ENCODE measurements around the gene FCRL5. TPM values are rescaled to one million over a fixed set of nuclear protein-coding genes. Genes with fewer than 3 reads are reported as not detected.

FCRL5 gene
- total RNA-seq, 1 experiment from 2014 or later = not detected

- ChIA-PET POLR2A (ENCODE audit: low non-redundant PET) (no interaction called here), CTCF (no interaction called here)
- Histone ChIP-seq H3K9me3 (ENCODE audit: low read depth, low read length, poor library complexity, severe bottlenecking) (no peaks in the 10 kb centered on the region), H3K27me3 (replicated peaks; ENCODE audit: insufficient read depth, low read depth, low read length, poor library complexity) (peaks cover 16% of the 10 kb centered on the region), H3K4me3 (ENCODE audit: low read depth, low read length, poor library complexity, severe bottlenecking) (no peak overlapping the region), H3K4me1 (ENCODE audit: insufficient read depth, low read length, poor library complexity, severe bottlenecking) (no peaks in the 10 kb centered on the region), H3K27ac (ENCODE audit: low read depth, low read length, poor library complexity, severe bottlenecking) (no peak overlapping the region), H3K36me3 (ENCODE audit: insufficient read depth, low read length, poor library complexity, severe bottlenecking) (no peaks in the 10 kb centered on the region)
- TF ChIP-seq, protein P1, sequence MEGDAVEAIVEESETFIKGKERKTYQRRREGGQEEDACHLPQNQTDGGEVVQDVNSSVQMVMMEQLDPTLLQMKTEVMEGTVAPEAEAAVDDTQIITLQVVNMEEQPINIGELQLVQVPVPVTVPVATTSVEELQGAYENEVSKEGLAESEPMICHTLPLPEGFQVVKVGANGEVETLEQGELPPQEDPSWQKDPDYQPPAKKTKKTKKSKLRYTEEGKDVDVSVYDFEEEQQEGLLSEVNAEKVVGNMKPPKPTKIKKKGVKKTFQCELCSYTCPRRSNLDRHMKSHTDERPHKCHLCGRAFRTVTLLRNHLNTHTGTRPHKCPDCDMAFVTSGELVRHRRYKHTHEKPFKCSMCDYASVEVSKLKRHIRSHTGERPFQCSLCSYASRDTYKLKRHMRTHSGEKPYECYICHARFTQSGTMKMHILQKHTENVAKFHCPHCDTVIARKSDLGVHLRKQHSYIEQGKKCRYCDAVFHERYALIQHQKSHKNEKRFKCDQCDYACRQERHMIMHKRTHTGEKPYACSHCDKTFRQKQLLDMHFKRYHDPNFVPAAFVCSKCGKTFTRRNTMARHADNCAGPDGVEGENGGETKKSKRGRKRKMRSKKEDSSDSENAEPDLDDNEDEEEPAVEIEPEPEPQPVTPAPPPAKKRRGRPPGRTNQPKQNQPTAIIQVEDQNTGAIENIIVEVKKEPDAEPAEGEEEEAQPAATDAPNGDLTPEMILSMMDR (conservative IDR thresholded peaks at IDR 0.05; ENCODE audit: low read depth, low read length) = no peak
- no peak for TF ChIP-seq EZH2 (IDR thresholded peaks at IDR 0.05; ENCODE audit: borderline replicate concordance, low read depth, low read length, poor library complexity, severe bottlenecking)
- BruUV-seq (replicated peaks) = no TSS peak
- DNase-seq (ENCODE audit: low spot score) = no peak
- intact Hi-C loops (cut with micrococcal nuclease; ENCODE audit: unreplicated experiment) = no loop called here
Measured at GRCh38 chr1:157466011-157466410, 86.3 kb downstream of the FCRL5 start.

Other genes starting within 250 kb of the FCRL5 start
- not detected in 2 replicates for gene FCRL4, start 45.6 kb upstream of the FCRL5 start, total RNA-seq (2021)
- gene FCRL3, start 148.3 kb upstream of the FCRL5 start, total RNA-seq (2021) = not detected in 2 replicates
- not detected in 2 replicates for gene FCRL2, start 224.6 kb upstream of the FCRL5 start, total RNA-seq (2021)